Measurements from ENCODE around the gene TLE3. TPM values are rescaled to one million over a fixed set of nuclear protein-coding genes. Genes with fewer than 3 reads are reported as not detected.

Gene TLE3
- total and polyA plus RNA-seq, 2 of the 4 experiments (the other 2 are of a cell fraction) = 6.5 to 16.3 TPM

- H2BK20ac ChIP-seq (ENCODE audit: low read depth, low read length) = no peak overlapping the region
- H3K79me1 ChIP-seq (ENCODE audit: low read depth in 1 of 2, low read length in 2 of 2) = peaks cover 17 to 80% of the 10 kb centered on the region in 2 experiments
- no peak overlapping the region for H2AK5ac ChIP-seq (ENCODE audit: low read depth, low read length)
- POLR2A ChIA-PET (ENCODE audit: unreplicated experiment) = no interaction called here
- H3K27ac ChIP-seq (ENCODE audit: insufficient read depth, low read length) = no peak overlapping the region
- dilution Hi-C loops (cut with HindIII; ENCODE audit: low sequenced_read_pairs, unreplicated experiment) = no loop called here
- CTCF ChIA-PET = no interaction called here
- H3K9ac ChIP-seq (ENCODE audit: low read depth, low read length) = no peak overlapping the region
- no peaks in the 10 kb centered on the region for H3K9me3 ChIP-seq (ENCODE audit: control insufficient read depth, insufficient read depth, low read length)
- no peak overlapping the region for H3K4me3 ChIP-seq (ENCODE audit: insufficient read depth, low read depth, low read length)
- in situ Hi-C loops (cut with MboI; ENCODE audit: low sequenced_read_pairs) = loop anchor here (25.0 kb wide), 1 partner anchor 410 kb away; no protein-coding TSS in a partner anchor
- 100% methylated on average over 1 of the region's 13 CpGs; no CpG with 5 or more reads in 1 of the 2 experiments for WGBS, 2 experiments (ENCODE audit: extremely low coverage in 2 of 2, insufficient read length in 1 of 2)
- peaks cover 57% of the 10 kb centered on the region for H3K36me3 ChIP-seq (ENCODE audit: control insufficient read depth, insufficient read depth, low read length)
- H4K20me1 ChIP-seq (ENCODE audit: insufficient read depth, low read length) = peaks cover 62% of the 10 kb centered on the region
- ATAC-seq (ENCODE audit: low read depth) (no peak), DNase-seq (no peak)
- H3K18ac ChIP-seq (ENCODE audit: low read depth, low read length) = no peak overlapping the region
- H3K27me3 ChIP-seq (ENCODE audit: control insufficient read depth, insufficient read depth, low read length) = no peaks in the 10 kb centered on the region
- H3K4ac ChIP-seq (ENCODE audit: low read depth, low read length) = no peak overlapping the region
- H4K8ac ChIP-seq (ENCODE audit: low read depth in 2 of 2, low read length in 2 of 2) = no peak overlapping the region
- no peak overlapping the region for H2AFZ ChIP-seq (replicated peaks; ENCODE audit: low read length, poor library complexity)
- no peak overlapping the region for H2BK5ac ChIP-seq (ENCODE audit: low read depth, low read length, poor library complexity, severe bottlenecking)
- H3K14ac ChIP-seq (replicated peaks; ENCODE audit: low read depth, low read length) = no peak overlapping the region
- no peak overlapping the region for H2BK120ac ChIP-seq (ENCODE audit: low read depth, low read length)
- no peak overlapping the region for H3K23ac ChIP-seq (ENCODE audit: low read depth, low read length)
- H4K5ac ChIP-seq (ENCODE audit: low read depth, low read length) = no peak overlapping the region
- H3K4me2 ChIP-seq (ENCODE audit: low read depth, low read length) = no peak overlapping the region
- BruUV-seq (replicated peaks) = no TSS peak
- H3K56ac ChIP-seq (ENCODE audit: extremely low read depth, insufficient read depth, low read length) = no peak overlapping the region
- intact Hi-C loops (cut with micrococcal nuclease) = no loop called here
- peaks cover 18% of the 10 kb centered on the region for H3K9me1 ChIP-seq (ENCODE audit: insufficient read depth, low read length)
- no peak overlapping the region for H2AK9ac ChIP-seq (replicated peaks; ENCODE audit: low read depth, low read length, poor library complexity)
- H2BK15ac ChIP-seq (ENCODE audit: low read depth, low read length) = no peak overlapping the region
- no peak overlapping the region for H4K91ac ChIP-seq (ENCODE audit: insufficient read depth, low read depth, low read length)
- H3K4me1 ChIP-seq (ENCODE audit: control insufficient read depth, insufficient read depth, low read length) = peaks cover 2% of the 10 kb centered on the region; the same call in 1 of the 2 replicates
- TF ChIP-seq RFX5 (IDR thresholded peaks at IDR 0.05; ENCODE audit: low read depth, low read length) = no peak
- no peak for TF ChIP-seq ELK1 (IDR thresholded peaks at IDR 0.05; ENCODE audit: borderline replicate concordance, low read depth, low read length)
- no peak for TF ChIP-seq USF2 (IDR thresholded peaks at IDR 0.05; ENCODE audit: low read depth, low read length)
- TF ChIP-seq SMC3 (IDR thresholded peaks at IDR 0.05; ENCODE audit: low read depth, low read length) = no peak
- TF ChIP-seq MAZ (IDR thresholded peaks at IDR 0.05; ENCODE audit: borderline replicate concordance, low read depth, low read length) = no peak
- TF ChIP-seq POLR2A (IDR thresholded peaks at IDR 0.05; ENCODE audit: low read depth, low read length) = no peak
- no peak for TF ChIP-seq MAFK (IDR thresholded peaks at IDR 0.05; ENCODE audit: low read depth, low read length)
- no peak for TF ChIP-seq NFE2L2 (IDR thresholded peaks at IDR 0.05; ENCODE audit: low read depth, low read length)
- TF ChIP-seq FOS (IDR thresholded peaks at IDR 0.05; ENCODE audit: low read depth, low read length) = no peak
- TF ChIP-seq RAD21 (IDR thresholded peaks at IDR 0.05; ENCODE audit: low read length) = no peak
- no peak for TF ChIP-seq CTCF (conservative IDR thresholded peaks at IDR 0.05; ENCODE audit: low read depth, low read length)
- no peak for TF ChIP-seq CEBPB (IDR thresholded peaks at IDR 0.05; ENCODE audit: low read depth, low read length)
- TF ChIP-seq MXI1 (IDR thresholded peaks at IDR 0.05; ENCODE audit: borderline replicate concordance, low read depth, low read length) = no peak
- no peak for TF ChIP-seq RCOR1 (IDR thresholded peaks at IDR 0.05; ENCODE audit: insufficient replicate concordance, low read length)
These were observed 20.2 kb downstream of the TLE3 start for GRCh38 chr15:70077188-70078147.
